HG03575 (cell line): ENCODE data around the gene OS9.

Experiments
- ATAC-seq: cut with Tn5 transposase; IDR thresholded peaks from one replicate; pipeline ENCODE4 v1.9.1; 2021; ENCODE audit not compliant: unreplicated experiment, insufficient number of reproducible peaks, low FRiP score; ENCODE audit errors: extremely low read depth

OS9 gene

GRCh38 chr12:57758552-57759359 is 64.8 kb downstream of the OS9 start:
- no peak for ATAC-seq

DNA sequence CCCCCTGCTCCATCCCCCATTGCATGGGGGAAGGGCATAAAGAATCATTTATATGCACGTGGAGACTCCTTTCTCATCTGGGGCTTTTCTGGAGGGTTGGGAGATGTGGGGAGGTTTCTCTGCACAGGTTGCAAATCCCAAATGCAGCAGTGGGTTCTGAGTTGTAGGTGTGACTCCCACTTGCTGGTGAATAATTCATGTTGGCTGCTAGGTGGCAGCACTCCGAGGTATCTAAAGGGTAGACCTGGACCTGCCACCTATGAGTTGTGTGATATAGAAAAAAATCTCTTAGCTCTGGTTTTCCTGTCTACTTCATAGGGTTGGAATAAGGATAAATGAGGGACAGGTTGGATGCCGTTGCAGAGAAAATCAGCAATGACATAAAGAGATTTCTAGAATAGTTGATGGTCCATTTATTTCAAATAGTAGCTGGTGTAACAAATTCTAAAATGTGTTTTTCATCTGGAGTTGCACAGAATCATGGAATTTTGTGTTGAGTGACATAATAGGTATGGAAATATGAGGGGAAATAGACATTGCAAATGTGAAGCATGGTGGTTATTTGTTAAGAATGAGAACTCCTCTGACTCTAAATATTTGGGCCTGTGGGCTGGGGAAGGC is 65.5 kb downstream of the OS9 start:
- ATAC-seq = no peak

GRCh38 chr12:57760347-57760982 is 66.5 kb downstream of the OS9 start:
- ATAC-seq = no peak

GRCh38 chr12:57761391-57761998 is 67.6 kb downstream of the OS9 start:
- no peak for ATAC-seq

DNA sequence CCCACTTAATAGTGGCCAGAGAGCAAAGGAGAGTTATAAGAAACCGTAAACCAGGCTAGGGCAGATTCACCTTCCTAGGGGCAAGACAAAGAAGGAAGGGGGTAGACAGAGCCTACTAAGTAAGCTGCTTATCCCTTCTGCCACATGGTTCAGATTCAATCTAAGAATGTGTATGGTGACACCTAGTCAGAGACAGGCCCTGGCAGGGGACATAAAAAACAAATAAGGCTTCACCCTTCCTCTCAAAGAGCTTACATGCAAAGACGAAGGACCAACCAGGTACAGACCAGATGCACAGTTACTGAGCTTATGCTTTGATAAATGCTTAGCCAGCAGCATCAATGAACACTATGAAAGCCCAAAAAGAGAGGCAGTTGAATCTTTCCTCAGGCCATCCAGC is 68.5 kb downstream of the OS9 start:
- no peak for ATAC-seq

DNA sequence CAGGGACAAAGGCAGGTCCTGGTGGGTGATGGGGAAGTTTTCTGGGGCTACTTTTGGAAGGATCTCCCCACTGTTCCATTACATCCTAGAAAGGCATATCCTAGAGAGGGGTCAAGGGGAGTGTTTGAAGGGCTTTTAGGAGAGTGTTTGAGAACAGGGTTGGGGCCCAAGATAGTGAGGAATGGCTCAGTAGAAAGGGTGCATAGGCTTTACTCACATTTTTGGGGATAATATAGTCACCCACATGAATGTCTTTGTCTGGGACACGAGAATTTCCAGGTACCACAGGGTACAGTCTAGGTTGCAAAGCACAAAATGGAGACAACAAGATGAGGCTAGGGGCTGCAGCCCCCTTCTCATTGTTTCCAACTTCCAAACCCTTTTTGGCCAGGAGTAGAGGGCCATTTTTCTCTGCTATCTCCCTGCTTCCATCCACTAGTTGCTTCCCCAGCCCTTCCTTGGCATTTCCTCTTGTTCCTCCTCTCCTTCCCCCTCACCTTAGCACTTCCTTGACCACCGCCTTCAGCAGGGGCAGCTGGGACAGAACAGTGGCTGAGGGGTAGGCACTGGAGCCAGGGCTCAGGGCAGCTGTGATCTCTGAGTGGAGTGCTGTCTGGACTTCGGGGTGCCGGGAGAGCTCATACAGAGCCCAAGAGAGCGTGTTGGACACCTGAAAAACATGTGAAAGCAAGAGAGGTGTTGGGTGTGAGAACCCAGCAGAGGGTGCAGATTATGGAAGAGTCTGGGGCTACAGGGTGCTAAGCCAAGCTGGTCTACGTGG is 70.1 kb downstream of the OS9 start:
- ATAC-seq = no peak

DNA sequence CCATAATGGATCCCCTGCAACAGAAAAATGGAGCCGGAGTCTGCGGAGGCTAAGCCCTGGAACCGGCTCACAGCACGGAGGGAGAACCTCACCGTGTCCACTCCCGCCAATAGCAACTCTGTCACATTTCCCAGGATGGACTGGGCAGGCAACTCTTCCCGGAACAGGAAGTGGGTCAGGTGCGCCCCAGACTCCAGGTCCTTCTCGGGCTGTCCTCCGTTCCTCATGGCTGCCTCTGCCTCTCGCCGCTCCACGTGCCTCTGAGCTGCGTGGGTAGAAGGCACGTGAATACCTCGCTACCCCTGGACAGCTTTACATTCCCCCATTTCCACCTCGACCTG is 70.7 kb downstream of the OS9 start:
- ATAC-seq = no peak

GRCh38 chr12:57765003-57765697 is 71.2 kb downstream of the OS9 start:
- ATAC-seq = no peak

GRCh38 chr12:57765698-57766463 is 71.9 kb downstream of the OS9 start:
- ATAC-seq = no peak

DNA sequence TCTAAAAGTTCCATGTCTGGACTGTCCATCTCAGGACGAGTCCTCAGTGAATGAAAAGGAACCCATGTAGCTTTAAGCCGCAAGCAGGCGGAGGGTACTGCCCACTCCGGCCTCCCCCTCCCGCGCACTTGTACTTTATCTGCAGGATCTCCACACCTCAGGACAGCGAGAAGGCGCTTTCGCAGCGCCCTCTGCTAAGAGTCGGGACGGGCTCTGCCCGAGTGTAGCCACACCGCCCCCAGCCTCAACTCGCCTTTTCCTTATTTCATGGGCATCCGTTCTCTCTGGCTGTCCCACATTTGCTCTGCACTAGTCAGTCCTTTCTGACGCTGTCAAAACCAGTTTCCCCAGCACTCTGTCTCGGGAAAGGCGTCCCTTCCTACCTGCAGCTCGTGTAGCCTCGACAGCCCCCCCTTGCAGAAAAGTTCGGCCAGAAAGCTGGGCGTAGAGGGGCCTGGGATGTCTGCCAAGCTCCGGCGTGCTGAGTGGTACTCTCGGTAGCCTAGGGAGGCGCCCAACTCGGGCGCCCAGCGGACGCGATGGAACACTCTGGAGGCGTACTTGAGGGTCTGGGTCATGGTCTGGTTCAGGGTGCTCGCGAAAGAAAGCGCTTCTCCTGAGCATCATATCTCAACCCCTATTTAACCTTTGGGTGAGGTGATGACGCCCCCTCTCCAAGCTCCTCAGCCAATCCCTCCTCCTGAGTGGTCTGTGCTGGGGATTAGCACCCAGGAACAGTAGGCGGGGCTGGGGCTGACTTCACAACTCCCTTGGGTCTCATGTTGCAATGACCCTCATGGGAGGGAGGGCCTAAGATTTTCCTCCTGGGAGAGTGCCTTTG is 72.8 kb downstream of the OS9 start, which contains the start of gene CYP27B1:
TSS of gene CYP27B1 (minus strand) at position 615 of the 841 bp plus-strand sequence. CDS start at position 578, 37 bp downstream.
- no peak for ATAC-seq

GRCh38 chr12:57767305-57767698 is 73.4 kb downstream of the OS9 start:
- ATAC-seq = no peak

GRCh38 chr12:57767876-57768275 is 73.9 kb downstream of the OS9 start:
- no peak for ATAC-seq

GRCh38 chr12:57769594-57769993 is 75.7 kb downstream of the OS9 start:
- no peak for ATAC-seq

GRCh38 chr12:57770734-57771133 is 76.8 kb downstream of the OS9 start:
- no peak for ATAC-seq
